ENCODE results near the gene NF2.

DNA sequence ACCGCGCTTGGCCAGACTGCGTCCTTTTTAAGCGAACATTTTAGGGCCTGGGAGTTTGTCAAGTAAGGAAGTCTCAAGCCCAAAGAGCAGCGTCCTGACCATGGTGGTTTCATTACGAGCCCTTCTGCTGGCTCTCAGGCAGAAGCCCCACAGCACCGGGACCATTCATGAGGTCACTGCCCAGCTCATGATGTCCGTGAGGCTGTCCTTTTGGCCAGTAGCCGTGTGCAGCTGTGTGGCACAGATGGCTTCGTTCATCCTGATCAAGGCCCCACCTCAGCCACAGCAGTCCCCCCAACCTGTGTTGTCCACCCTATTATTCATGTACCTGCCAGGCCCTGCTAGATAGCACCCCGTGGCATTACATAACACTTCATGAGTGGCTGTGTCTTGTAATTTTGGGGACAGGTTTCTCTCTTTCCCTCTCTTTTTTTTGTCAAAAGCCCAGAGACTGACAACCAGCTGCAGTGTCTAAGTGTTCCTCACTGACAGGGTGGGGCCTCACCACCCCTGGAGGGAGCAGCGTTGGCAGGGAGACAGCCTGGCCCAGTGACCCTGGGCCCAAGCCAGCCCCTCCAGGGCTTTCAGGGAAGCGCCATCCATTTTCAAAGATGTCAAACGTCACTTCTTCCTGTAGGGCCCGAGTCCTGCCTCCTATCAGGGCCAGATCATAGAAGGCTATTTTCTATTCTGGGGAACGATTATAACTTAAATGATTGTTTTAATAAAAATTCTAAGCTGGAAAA is 94.6 kb downstream of the NF2 start:
- TF ChIP-seq POLR2A (IDR thresholded peaks at IDR 0.05) = no peak
- TF ChIP-seq, protein P1, sequence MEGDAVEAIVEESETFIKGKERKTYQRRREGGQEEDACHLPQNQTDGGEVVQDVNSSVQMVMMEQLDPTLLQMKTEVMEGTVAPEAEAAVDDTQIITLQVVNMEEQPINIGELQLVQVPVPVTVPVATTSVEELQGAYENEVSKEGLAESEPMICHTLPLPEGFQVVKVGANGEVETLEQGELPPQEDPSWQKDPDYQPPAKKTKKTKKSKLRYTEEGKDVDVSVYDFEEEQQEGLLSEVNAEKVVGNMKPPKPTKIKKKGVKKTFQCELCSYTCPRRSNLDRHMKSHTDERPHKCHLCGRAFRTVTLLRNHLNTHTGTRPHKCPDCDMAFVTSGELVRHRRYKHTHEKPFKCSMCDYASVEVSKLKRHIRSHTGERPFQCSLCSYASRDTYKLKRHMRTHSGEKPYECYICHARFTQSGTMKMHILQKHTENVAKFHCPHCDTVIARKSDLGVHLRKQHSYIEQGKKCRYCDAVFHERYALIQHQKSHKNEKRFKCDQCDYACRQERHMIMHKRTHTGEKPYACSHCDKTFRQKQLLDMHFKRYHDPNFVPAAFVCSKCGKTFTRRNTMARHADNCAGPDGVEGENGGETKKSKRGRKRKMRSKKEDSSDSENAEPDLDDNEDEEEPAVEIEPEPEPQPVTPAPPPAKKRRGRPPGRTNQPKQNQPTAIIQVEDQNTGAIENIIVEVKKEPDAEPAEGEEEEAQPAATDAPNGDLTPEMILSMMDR (IDR thresholded peaks at IDR 0.05) = no peak

Data from transverse colon (tissue), 3 donors.